NCI-H1436 (cell line): Measurements from ENCODE around the gene PPP2R3A.
"Not testable (repeated sequence)": the region's sequence is repeated elsewhere in the genome, so short reads cannot be mapped to it uniquely, and the experiment has no call there.

Experiments
- DNase-seq: peaks from one replicate; lab custom pipeline; 2025; lab: John Stamatoyannopoulos, UW

Gene PPP2R3A

DNA sequence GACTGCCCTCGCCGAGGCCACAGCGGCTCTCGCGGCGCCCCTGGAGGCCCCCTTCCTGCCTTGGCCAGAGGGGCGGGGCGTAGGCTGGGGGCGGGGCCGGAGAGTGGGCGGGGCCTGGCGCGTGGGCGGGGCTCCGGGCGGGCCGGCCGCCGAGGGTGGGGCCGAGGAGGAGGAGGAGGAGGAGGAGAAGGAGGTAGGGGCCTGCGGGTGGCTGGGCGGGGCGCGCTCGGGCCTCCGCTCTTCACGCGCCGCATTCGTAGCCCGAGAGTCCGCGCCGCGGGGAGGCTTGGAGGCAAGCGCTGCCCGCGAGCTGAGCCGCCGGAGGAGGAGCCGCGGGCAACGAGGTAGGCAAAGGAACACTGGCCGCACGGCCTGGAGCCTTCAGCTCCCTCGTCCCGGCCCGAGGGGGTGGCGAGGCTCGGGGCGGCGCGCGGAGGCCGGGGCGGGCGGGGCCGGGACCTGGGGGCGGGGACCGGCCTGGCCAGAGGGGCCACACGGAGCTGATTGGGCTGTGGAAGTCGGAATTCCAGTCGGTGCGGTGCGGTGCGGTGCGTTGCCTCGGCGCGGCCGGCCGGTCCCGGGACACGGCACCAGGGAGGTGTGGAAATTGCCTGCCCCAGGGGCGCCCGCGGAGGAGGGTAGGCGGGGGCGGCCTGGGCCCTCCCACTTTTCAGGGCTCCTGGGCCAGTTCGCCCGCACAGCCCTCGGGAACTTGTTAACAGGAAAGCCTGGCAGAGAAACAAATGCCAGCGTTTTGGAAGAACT is at the start of gene PPP2R3A:
PPP2R3A (plus strand) TSS at position 223 of the 765 bp plus-strand sequence. CDS start 35,771 bp downstream, outside the sequence.
- DNase-seq: peak; percentile 88

- DNase-seq: no peak
These were observed 49.2 kb upstream of the PPP2R3A start for GRCh38 chr3:135916310-135916709.

DNA sequence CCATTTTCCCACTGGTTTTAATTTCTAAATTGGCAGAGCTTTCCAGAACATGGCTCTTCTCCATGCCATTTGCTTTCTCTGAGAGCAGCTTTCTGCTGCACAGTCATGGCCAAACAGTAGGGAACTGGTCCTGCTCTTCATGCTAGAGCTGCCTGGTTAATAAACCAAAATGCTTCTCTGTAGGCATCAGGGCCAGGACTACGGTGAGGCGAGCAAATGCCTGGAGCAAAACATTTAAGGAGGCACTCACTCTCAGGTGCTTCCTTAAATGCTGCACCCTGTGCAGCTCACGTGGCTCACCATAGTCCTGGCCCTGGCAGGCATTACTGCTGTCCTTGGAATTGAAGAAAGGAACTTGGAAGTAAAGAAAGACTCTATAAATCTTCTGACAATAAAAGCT is 48.5 kb upstream of the PPP2R3A start:
- no peak for DNase-seq

GRCh38 chr3:135917927-135918597 is 47.5 kb upstream of the PPP2R3A start:
- no peak for DNase-seq

DNA sequence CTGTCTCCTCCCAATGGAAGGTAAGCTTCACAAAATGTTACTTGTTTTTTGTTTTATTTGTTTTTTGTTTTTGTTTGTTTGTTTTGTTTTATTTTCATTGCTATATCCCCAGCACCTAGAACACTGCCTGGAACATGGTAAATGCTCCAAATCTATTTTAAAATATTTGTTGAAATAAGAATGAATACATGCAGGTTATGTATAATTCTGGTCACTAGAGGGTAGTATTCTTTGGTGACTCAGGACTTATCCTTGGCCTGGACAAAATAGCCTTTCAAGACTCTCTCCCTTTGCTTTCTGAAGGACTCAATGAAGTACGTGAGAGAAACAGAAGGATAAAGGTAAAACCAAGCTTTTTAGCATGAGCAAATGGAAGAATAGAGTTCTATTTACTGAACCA is 46.9 kb upstream of the PPP2R3A start:
- DNase-seq: no peak

GRCh38 chr3:135920275-135920674 is 45.3 kb upstream of the PPP2R3A start:
- DNase-seq: no peak

DNA sequence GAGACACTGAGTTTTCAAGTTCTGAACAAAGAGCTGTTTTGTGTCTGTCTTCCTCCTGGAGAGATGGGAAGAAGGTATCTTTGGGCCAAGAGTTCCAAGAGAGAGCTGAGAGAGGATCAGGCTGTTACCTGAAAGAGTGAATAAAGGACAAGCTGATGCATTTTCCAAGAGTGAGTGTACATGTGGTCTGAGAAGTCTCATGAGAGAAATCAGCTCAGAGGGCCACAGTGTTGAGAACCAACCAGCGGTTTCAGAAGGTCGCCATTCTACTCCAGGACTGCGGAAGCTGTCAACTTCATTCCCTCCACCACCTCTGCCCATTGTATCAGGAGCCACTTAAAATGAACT is 42.7 kb upstream of the PPP2R3A start:
- no peak for DNase-seq

DNA sequence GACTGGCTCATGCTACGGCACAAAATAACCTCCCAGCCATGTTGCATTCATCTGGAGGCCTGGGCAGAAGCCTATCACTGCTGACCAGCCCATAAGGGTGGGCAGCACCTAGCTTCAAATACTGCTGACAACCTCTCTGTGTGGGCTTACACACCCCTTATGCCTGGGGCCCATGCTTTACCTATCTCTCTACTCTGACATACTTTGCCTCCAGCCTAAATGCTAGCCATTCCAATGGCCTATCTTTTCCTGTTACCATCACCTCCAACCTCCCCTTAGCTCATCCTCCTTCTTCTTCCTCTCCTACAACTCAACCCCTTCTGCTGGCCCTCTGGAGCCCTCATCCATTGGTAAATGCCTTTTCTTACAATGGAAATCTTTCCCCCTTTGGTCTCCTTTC is 41.0 kb upstream of the PPP2R3A start:
- no peak for DNase-seq

DNA sequence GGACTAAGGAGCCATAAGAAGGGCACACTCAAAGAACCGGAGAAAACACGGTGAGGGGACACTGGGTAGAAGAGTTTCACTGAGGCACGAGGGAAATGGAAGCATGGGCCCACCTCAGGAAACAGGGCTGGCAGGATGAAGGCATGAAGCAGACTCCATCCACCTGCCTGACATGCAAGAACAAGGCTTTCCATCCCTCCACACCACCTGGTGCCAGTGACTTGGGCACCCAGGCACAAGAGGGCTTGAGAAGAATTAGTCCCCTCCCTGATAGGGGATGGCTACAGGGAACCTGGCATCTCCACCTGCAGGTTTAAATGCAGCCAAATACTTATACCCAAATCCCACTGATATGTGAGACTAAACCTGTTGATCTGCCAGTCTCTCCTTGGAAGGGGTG is 38.9 kb upstream of the PPP2R3A start:
- DNase-seq: no peak

- no peak for DNase-seq
These were observed 38.4 kb upstream of the PPP2R3A start for GRCh38 chr3:135927155-135927554.

DNA sequence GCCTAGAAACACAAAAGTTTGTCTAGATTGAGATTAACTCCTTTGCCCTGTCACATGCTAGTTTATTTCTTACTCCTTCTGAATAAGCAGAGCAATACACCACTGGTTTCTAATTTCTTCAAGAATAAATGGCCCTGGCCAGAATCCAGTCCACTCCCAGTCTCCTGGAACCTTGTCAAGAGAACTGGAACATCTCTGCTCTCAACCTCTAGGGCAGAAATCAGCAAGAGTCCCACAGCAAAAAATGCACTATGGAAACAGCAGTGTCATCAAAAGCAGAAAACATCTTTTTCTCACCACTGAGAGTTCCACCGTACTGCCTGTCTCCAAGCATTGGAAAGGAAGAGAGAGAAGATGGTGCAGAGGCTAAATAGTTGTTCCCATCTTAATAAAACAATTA is 35.9 kb upstream of the PPP2R3A start:
- DNase-seq: no peak

- DNase-seq: no peak
These were observed 35.3 kb upstream of the PPP2R3A start for GRCh38 chr3:135930255-135930654.

DNA sequence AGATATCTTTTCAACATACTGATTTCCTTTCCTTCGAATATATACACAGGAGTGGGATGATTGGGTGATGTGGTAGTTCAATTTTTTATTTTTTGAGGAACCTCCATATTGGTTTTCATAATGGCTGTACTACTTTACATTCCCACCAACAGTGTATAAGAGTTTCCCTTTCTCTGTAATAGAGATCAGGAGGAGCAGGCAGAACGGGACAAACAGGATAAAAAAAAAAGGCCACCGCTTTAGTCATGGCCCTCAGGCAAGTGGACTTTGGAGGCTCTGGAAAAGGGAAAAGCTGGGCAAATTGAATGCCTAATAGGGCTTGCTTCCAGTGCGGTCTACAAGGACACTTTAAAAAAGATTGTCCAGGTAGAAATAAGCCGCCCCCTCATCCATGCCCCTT is 30.4 kb upstream of the PPP2R3A start:
- not testable (repeated sequence) for DNase-seq

DNA sequence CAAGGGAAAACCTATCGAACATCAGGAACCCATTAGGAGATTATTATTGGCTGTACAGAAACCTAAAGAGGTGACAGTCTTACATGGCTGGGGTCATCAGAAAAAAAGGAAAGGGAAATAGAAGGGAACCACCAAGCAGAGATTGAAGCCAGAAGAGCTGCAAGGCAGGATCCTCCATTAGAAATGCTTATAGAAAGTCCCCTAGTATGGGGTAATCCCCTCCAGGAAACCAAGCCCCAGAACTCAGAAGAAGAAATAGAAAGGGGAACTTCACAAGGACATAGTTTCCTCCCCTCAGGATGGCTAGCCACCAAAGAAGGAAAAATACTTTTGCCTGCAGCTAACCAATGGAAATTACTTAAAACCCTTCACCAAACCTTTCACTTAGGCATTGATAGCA is 27.8 kb upstream of the PPP2R3A start:
- not testable (repeated sequence) for DNase-seq

- peak; percentile 11 for DNase-seq
These were observed 20.7 kb upstream of the PPP2R3A start for GRCh38 chr3:135944831-135945230.

GRCh38 chr3:135950941-135951340 is 14.6 kb upstream of the PPP2R3A start:
- no peak for DNase-seq

GRCh38 chr3:135964160-135964955 is 1.2 kb upstream of the PPP2R3A start:
- no peak for DNase-seq

- DNase-seq: no peak
These were observed 411 bp upstream of the PPP2R3A start for GRCh38 chr3:135965129-135965505.

DNA sequence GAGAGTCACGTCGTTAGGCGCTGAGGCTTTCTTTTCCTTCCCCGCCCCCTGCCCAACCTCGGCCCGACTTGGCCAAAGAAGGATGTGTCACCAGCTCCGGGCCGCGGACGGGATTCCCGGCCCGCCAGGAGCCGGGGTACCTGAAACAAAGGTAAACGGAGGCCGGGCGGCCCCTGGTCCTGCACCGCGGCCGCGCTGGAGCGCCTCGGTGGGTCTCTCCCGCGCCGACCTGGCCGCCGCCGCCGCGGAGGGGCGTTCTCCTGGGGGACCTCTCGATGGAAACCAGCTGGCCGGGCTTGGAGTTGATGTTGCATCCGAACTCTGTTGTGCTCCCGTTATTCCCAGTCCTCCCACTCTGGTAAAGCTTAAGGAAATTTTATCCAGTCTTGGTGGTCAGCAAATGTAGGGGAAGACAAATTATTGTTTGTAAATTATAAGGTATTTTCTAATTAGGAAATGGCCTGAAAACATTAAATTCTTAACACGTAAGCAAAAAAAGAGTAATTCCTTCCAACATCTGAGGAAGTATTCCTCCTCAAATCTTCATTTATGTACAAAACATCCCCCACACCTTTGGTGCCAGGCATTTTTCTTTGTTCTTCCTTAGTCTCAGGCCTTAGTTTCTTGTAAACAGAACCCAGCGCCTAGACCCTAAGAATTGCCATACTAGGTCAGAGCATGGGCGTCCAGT is 888 bp downstream of the PPP2R3A start:
- peak; percentile 37 for DNase-seq

DNA sequence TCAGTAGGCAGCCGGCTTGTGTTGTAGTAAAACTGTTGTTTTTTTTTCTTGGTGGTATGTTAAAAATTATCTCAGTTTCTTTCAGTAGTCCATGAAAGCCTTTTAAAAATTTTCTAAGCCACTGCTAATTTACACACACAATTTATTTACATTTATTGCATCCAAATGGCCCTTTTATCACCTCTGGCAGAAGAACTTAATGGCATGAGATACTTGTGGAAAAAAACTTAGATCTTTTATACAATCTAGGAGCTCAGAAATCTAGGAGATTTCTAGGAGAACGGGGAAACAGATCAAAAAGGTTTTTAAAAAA is 1.4 kb downstream of the PPP2R3A start:
- DNase-seq: no peak

GRCh38 chr3:135967867-135968266 is 2.3 kb downstream of the PPP2R3A start:
- no peak for DNase-seq

- DNase-seq: no peak
These were observed 5.1 kb downstream of the PPP2R3A start for GRCh38 chr3:135970506-135971116.
